Measurements from ENCODE around the gene FAM162B.
"Not testable (repeated sequence)": the region's sequence is repeated elsewhere in the genome, so short reads cannot be mapped to it uniquely, and the experiment has no call there.

The FAM162B gene

GRCh38 chr6:116730513-116730912, 35.0 kb downstream of the FAM162B start:
- FAIRE-seq (no peak), DNase-seq (ENCODE audit: low spot score) (no peak)

GRCh38 chr6:116726947-116727346, 38.6 kb downstream of the FAM162B start:
- no peak for FAIRE-seq
- DNase-seq (ENCODE audit: low spot score): no peak

- FAIRE-seq: no peak
- no peak for DNase-seq (ENCODE audit: low spot score)
Measured at GRCh38 chr6:116714761-116715160, 50.8 kb downstream of the FAM162B start.

GRCh38 chr6:116714296-116714695, 51.2 kb downstream of the FAM162B start:
- FAIRE-seq (no peak), DNase-seq (ENCODE audit: low spot score) (no peak)

GRCh38 chr6:116705917-116706316, 59.6 kb downstream of the FAM162B start:
- DNase-seq (ENCODE audit: low spot score) (no peak), FAIRE-seq (no peak)

GRCh38 chr6:116703888-116704287, 61.6 kb downstream of the FAM162B start:
- DNase-seq (ENCODE audit: low spot score); FAIRE-seq: not testable (repeated sequence)

All from urothelium cell line (cell line).